Raji (cell line): ENCODE results near the gene CLK3.

Source experiments
- POLR2A ChIP-seq: IDR thresholded peaks from 2 replicates; pipeline ENCODE4 v1.6.1; 2011; ENCODE audit warnings: low read depth, low read length, control low read depth; ENCODE audit not compliant: insufficient read depth

CLK3 gene

DNA sequence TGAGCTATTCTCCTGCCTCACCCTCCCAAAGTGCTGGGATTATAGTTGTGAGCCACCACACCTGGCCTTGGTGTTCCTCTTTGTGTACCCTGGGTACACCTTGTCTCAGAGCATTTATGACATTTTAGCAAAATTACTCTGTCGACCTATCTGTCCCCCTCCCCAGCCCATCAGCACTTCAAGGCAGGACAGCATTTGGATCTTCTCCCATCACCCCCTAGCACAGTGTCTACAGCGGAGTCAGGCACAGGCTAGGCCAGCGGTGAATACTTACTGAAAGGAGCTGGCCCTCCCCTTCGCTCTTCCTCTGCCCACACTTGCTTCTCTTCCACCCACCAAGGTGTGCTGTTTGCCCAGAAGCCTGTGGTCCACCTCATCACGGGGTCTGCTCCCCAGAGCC lies 20.4 kb upstream of the CLK3 start:
- no peak for TF ChIP-seq POLR2A

DNA sequence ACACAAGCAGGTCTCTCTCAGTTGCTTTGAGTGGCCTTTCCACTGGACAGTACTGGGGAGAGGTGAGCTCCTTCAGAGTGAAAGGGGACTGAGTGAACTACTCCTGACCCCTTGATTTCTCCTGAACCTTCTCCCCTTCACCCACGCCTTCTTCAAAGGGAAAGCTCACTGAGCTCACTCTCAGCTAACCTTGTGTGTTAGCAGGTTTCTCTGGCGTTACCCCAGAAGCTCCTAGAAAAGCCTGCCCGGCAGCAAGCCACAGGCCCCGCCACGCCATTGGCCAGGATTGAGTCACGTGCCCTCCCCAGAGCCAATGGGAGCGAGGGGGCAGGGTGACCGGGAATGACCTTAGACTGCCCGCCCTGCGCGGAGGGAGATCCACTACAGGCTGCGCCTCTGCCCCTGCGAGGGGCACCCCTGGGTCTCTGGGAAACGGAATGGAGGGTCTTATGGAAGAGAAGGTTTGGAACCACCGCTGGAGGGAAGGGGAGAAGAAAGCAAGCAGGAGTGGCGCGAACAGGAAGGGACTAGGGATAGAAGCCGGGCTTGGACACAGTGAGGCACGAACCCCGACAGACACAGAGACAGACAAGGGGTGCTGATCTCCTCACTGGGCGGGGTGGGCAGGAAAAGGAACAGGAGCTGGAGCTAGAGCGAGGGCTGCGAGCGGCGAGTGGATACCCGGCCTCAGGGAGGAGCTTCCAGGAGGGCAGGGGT lies 17.4 kb upstream of the CLK3 start:
- peak; percentile 69 for TF ChIP-seq POLR2A

DNA sequence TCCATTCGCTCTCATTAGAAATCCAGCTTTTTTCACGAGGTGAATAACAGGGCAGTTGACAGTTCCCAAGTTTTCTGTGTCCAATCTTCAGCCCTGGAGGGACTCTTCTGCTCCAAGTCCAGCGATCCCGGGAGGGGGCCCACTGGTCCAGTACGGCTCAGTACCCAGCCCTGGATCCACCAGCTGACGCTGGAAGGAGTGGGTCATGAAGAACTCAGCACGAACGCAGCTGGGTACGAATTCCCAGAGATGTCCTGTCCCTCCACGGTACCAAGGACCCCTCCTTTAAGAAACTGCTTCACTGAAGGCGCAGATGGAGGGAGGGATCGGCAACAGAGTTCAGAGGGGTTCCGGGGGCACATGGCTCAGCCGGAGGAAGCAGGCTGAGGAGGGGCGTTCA lies 16.5 kb upstream of the CLK3 start:
- no peak for TF ChIP-seq POLR2A

DNA sequence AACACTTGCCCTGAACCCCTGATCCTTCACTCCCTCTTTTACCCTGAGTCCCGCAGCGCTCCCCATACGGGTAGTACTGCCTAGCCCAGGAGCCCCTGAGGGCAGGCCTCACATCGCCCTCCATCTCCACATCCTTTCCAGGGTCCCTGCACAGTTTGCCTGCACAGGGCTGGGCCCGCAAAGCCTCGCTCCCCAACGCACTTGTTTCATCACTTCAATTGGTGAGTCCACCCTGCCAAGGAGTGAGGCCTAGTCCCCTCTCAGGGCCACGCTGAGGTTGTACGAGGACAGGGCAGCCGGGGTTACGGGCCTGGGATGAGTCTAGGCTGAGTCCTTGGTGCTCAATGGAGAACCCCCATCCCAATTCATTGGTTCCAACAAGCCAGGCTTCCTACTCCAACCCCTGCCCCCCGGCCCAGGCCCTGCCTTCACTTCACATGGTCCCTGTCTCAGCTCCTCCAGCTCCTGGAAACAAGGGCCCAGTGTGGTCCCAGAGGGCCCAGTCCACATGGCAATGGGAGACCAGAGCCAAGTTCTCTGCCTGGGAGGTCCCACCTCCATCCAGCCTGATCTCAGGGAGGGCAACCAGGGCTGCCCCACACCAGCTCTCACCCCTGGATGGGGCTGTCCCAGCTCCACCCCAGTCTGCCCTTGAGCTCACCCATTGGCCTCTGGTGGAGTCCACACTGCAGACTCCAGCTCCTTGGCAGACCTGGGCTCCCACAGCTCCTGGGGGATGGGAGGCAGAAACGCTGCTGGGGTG lies 12.4 kb upstream of the CLK3 start:
- TF ChIP-seq POLR2A: no peak

DNA sequence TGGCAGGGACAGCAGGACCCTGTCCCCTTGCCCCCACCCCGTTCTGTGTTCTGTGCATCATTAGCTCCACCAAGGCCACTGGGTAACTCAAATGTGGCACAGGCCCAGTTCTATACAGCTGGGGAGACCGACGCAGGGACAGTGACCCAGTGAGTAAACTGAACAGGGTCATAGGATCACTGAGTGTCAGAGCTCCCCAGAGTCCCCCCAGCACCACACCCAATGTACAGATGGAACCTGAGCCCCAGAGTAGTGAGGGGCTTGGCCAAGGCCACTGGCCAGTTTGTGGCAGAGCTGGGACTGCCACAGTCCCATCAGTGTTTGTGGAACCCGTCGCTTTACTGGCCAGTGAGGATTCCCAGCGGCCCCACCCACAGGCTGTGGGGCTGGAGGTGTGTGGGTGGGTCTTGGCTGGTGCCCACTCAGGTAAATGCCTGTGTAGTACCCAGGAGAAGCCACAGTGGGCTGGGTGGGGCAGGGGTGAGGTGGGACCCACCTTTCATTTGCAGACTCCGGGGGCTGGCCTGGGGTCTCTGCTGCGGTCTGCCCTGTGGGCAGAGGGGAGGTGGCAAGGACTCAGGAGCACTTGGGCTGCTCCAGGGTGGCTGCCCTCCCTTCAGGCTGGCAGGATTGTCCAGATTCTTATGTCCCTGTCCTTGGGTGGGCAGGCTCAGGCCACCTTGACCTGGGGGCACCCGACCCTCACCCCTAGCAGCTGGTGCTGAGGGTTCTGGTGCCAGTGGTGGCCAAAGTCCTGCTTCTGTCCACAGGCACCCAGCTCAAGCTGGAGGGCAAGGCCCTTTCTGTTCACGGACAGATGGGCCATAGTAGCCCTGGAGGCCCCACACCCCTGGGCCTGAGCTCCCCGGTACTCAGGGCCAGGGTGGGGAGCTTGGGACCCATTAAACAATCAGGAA lies 11.6 kb upstream of the CLK3 start:
- TF ChIP-seq POLR2A: no peak

DNA sequence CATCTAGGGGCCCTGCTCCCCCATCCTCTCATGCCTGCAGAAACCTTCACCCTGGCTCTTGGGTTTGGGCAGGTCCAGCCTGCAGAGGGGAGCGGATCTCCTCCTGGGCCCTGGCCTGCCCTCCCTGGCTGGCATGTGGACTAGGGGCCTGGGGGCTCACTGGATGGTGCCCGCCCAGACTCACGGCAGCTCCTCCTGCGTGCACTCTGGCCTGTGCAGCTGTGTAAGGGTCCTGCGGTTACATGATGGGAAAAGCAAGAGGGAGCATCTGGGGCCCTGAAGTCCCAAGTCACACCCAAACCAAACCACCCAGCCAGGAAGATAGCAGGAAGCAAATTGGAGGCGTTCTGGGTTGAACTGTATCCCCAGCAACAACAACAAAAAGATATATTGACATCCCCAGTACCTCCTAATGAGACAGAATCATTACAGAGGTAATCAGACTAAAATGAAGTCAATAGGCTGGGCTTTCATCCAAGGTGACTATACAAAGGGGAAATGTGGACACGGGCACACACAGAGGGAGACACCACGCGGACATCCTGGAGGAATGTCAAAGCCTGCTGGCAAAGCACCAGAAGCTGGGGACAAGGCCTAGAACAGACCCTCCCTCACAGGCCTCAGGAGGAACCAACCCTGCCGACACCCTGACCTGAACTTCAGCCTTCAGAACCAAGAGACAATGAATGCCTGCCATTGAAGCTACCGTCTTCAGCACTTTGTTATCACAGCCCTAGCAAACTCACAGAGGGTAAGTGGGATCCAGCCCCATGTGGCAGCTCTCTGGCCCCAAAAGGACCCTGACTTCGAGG lies 10.4 kb upstream of the CLK3 start:
- TF ChIP-seq POLR2A: no peak

DNA sequence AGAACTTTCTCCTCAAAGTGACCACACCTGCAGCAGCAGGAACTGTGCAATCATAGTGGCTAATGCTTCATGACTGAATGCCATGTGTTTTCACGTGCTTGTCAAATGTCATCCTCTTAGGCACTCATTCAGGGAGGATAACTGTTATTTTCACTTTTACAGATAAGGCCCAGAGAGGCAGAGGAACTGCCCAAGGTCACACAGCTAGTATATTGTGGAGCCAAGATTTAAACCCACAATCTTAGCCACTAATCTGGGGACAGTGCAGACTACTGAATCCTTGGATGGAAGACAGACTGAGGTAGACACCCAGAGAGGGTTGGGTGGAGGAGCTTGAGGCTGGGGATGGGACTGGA lies 9.9 kb upstream of the CLK3 start:
- no peak for TF ChIP-seq POLR2A

DNA sequence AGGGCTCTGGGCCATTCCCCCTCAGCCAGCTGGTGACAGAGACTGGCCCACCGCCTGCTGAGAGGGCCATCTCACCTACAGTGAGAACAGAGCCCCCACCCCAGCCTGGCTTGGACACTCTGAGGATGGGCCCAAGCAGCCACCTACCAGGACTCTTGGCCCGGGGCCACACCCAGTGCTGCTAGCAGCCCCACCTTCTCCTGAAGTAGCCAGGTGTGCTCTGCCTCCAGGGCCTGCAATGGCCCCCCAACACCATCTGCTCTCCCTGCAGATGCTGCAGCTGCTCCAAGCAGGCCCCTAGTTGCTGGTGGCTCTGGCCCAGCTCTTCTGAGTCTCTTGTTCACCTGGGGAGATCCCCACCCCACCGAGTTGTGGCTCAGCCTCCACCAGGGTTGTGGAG lies 6.8 kb upstream of the CLK3 start:
- no peak for TF ChIP-seq POLR2A

DNA sequence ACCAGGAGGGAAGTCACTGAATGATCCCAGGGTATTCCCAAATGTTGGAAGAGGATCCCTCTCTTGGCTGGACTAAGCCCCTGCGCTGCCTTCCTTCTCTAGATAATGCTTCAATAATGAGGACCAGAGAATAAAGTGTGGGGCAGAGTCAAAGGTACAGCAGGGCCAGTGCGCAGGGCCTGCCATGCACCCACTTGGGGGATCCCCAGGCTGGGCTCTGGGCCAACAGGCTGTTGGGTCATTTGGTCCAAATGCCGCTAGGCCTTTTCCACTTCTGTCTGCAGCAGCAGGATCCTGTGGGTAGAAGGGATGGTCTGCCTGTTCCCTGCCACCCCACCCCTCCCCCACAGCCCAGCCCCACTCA lies 5.7 kb upstream of the CLK3 start:
- TF ChIP-seq POLR2A: no peak

DNA sequence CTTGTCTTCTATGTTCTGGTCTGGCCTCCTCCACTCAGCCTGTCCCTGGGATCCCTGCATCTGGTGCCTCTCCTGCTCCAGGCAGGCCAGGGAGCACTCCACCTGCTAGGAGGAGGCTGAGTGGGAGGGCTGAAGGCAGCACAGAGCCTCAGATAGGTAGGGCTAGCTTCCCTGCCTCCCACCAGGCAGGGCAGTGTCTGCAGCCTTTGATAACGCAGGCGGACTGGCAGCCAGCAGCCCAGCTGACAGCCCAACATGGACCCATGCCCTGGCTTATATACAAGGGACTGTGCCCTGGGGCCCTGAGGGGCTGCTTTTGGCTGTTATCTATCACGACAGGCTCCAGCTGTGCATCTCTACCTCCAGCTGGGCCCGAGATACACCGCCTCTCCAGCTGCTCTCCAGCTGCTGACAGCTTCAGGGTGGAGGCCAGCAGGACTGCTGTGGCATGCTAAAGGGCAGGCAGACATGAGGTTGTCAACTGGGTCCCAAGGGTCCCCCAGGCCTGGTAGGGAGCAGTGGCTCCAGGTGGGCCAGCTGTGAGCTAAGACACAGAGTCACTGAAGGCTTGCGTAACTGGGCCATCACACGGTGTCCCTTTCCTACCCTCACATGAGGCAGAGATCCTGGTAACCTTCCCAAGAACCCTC lies 5.2 kb upstream of the CLK3 start:
- no peak for TF ChIP-seq POLR2A

DNA sequence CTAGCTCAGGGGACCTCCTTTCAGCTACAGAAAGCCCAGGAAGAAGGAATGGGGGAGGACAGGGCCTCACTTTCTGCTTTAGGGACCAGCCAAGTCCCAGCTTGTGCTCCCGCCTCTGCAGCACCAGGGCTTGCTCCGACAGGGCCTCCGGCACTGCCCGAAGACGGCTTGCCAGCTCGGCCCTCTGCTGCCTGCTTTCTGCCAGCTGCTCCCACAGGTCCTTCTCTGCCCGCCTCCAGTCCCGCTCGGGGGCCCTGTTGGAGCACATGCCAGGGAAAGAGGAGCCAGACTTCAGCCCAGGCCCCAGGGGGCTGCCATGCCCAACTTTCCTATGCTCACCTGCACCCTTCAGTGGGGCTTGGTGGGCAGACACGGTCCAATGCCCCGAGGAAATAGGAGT lies 4.3 kb upstream of the CLK3 start:
- no peak for TF ChIP-seq POLR2A

DNA sequence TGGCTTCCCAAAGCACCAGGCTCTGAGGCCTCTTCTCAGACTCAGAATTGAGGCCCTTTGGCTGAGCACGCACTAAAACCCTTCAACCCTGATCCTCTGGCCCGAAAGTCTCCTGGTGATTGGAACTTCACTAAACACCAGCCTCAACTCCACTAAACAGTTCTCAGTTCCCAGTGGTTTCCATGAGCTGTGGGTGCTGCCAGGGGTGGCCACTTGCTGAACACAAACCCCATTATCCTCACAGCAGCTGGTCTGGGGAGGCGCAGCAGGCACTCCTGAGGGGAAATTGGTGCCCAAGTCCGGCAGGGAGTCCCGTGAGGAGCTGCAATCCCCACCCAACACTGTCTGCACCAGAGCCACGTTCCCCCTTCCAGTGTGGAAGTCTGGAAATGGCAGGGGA lies 3.8 kb upstream of the CLK3 start:
- TF ChIP-seq POLR2A: no peak

DNA sequence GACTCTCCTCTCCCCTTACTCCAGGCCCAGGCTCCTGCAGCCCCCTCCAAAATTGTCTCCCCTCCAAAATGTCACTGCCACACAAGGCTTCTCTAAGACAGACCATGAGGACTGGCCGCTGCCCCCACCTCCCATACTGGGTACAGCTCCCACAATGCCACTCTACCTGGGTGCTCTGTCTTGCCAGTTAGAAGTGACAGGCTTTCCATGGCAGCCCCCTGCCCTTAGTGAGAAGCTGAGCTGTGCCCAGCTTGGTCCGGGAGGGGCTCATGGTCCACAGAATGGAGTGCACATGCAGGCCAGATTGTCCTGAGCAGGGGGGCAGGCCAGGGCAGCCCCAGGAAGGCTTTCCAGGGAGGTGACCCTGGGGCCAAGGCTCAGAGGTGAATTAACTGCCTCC lies 3.0 kb upstream of the CLK3 start:
- no peak for TF ChIP-seq POLR2A
